ENCODE measurements around the gene CRTC1.

GRCh38 chr19:18789883-18790565 lies 106.5 kb downstream of the CRTC1 start:
- TF ChIP-seq CTCF (IDR thresholded peaks at IDR 0.05; ENCODE audit: insufficient read depth, low read length, poor library complexity, severe bottlenecking), result no peak
- no peak for TF ChIP-seq EZH2phosphoT487 (conservative IDR thresholded peaks at IDR 0.05; ENCODE audit: low read length)

All from SU-DHL-6 (cell line).